ENCODE results near the gene NCAM1. TPM values are rescaled to one million over a fixed set of nuclear protein-coding genes. Genes with fewer than 3 reads are reported as not detected.

Gene NCAM1
- total and polyA plus RNA-seq, 2 of the 13 experiments (the other 11 are each of a cell fraction or from before 2014, with no cell fraction given): 0.05 TPM; not detected in 1

- TF ChIP-seq ZNF850 (CRISPR knock-in tag; conservative IDR thresholded peaks at IDR 0.05): no peak
- TF ChIP-seq ZNF326 (CRISPR knock-in tag; IDR thresholded peaks at IDR 0.05; ENCODE audit: borderline replicate concordance): no peak
- TF ChIP-seq HMG20B (CRISPR knock-in tag; conservative IDR thresholded peaks at IDR 0.05): no peak
- TF ChIP-seq HOXA3 (CRISPR knock-in tag; IDR thresholded peaks at IDR 0.05): no peak
- TF ChIP-seq KLF9 (CRISPR knock-in tag; IDR thresholded peaks at IDR 0.05; ENCODE audit: low read depth): no peak
- no peak for TF ChIP-seq FUBP1 (CRISPR knock-in tag; IDR thresholded peaks at IDR 0.05; ENCODE audit: borderline replicate concordance)
- no peak for TF ChIP-seq ZNF337 (CRISPR knock-in tag; IDR thresholded peaks at IDR 0.05; ENCODE audit: borderline replicate concordance, low read depth)
- no peak for TF ChIP-seq U2AF2 (IDR thresholded peaks at IDR 0.05; ENCODE audit: low read depth, low read length)
- TF ChIP-seq ONECUT2 (CRISPR knock-in tag; IDR thresholded peaks at IDR 0.05): no peak
- TF ChIP-seq ZKSCAN5 (CRISPR knock-in tag; IDR thresholded peaks at IDR 0.05): no peak
- no peak for TF ChIP-seq BHLHE40 (IDR thresholded peaks at IDR 0.05; ENCODE audit: low read length)
- no peak for TF ChIP-seq ZNF839 (CRISPR knock-in tag; IDR thresholded peaks at IDR 0.05; ENCODE audit: borderline replicate concordance)
- TF ChIP-seq ZNF143 (CRISPR knock-in tag; IDR thresholded peaks at IDR 0.05): no peak
- TF ChIP-seq ZC3H4 (CRISPR knock-in tag; IDR thresholded peaks at IDR 0.05; ENCODE audit: borderline replicate concordance): no peak
- no peak for TF ChIP-seq SNAPC2 (CRISPR knock-in tag; IDR thresholded peaks at IDR 0.05)
- TF ChIP-seq ZNF772 (CRISPR knock-in tag; IDR thresholded peaks at IDR 0.05): no peak
- no peak for TF ChIP-seq ZNF781 (CRISPR knock-in tag; IDR thresholded peaks at IDR 0.05; ENCODE audit: borderline replicate concordance, not compliant biosample characterization)
- TF ChIP-seq ZBTB10 (CRISPR knock-in tag; IDR thresholded peaks at IDR 0.05; ENCODE audit: borderline replicate concordance): no peak
- TF ChIP-seq KLF13 (CRISPR knock-in tag; IDR thresholded peaks at IDR 0.05): no peak
- intact Hi-C loops (cut with micrococcal nuclease; ENCODE audit: unreplicated experiment) (no loop called here), in situ Hi-C loops (cut with HindIII; ENCODE audit: extremely low pct_ligation_motif_present, low pct_unique_long_range_greater_than_20kb) (no loop called here)
- Histone ChIP-seq H3K4me2 (ENCODE audit: low read depth, low read length) (no peak overlapping the region), H3K4me1 (ENCODE audit: insufficient read depth, low read length) (no peaks in the 10 kb centered on the region), H3K27ac (ENCODE audit: extremely low read length, insufficient read depth, low read length) (no peak overlapping the region), H3K79me2 (ENCODE audit: insufficient read depth, low read length) (no peaks in the 10 kb centered on the region), H3K9me3 (ENCODE audit: low read length) (no peaks in the 10 kb centered on the region; the same call in 1 of the 2 replicates), H4K20me1 (ENCODE audit: insufficient read depth, low read length) (no peaks in the 10 kb centered on the region), H3K9ac (ENCODE audit: insufficient read depth, low read depth, low read length) (no peak overlapping the region), H3K36me3 (replicated peaks in 1 of 2; ENCODE audit: control insufficient read depth in 1 of 2, insufficient read depth in 2 of 2, low read length in 2 of 2) (no peaks in the 10 kb centered on the region), H3K27me3 (ENCODE audit: control insufficient read depth in 1 of 2, insufficient read depth in 2 of 2, low read length in 2 of 2) (no peaks in the 10 kb centered on the region), H2AFZ (ENCODE audit: low read length) (no peak overlapping the region), H3K4me3 (replicated peaks in 1 of 3; ENCODE audit: insufficient read depth in 1 of 3, low read depth in 2 of 3, low read length in 3 of 3) (no peak overlapping the region)
- no TSS peak for BruUV-seq (replicated peaks)
- ChIA-PET POLR2A (no interaction called here), CTCF (ENCODE audit: low intra/inter-chr PET ratio, low total read pairs) (no interaction called here)
- no peak for FAIRE-seq
- ATAC-seq: no peak
- no peak for DNase-seq (ENCODE audit: low spot score)
- 0% methylated on average over 2 of the region's 2 CpGs for WGBS (ENCODE audit: low lambda C conversion rate)
These were observed 34.3 kb downstream of the NCAM1 start for GRCh38 chr11:112995423-112996090.
